GM13976 (cell line): ENCODE measurements around the gene EIF2S3B.
"Not testable (repeated sequence)": the region's sequence is repeated elsewhere in the genome, so short reads cannot be mapped to it uniquely, and the experiment has no call there.

Source experiments
- DNase-seq: peaks from one replicate; pipeline ENCODE4 v3.0.0; 2012; ENCODE audit warnings: low spot score
- CTCF ChIP-seq: IDR thresholded peaks from 2 replicates; pipeline ENCODE4 v1.5.1; 2012; ENCODE audit warnings: borderline replicate concordance, mild to moderate bottlenecking; ENCODE audit not compliant: insufficient read depth; ENCODE audit errors: extremely low read depth, missing control alignments, control extremely low read depth
- in situ Hi-C: fragments of 300-500 bp; cut with MboI; formaldehyde crosslinking; loops from one replicate; pipeline ENCODE4 v1.12.0; 2022; ENCODE audit warnings: low sequenced_read_pairs, mixed read lengths, inconsistent platforms; ENCODE audit not compliant: unreplicated experiment

Gene EIF2S3B

DNA sequence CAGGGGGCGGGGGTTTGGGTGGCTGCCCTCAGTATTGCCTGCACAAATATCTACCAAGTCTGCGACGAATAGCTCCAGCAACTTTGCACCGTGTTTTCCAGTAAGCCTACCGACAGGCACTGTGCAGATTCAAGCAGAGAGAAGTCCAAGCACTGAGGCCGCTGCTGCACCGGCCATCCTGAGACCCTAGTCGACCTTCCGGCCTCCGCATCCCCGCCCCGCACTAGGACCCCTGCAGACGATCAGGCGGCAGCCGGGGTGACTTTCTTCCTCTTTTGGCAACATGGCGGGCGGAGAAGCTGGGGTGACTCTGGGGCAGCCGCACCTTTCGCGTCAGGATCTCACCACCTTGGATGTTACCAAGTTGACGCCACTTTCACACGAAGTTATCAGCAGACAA, at the start of gene EIF2S3B:
EIF2S3B (plus strand) TSS at position 271 of the 400 bp plus-strand sequence; CDS start at position 284, 13 bp downstream.
- TF ChIP-seq CTCF = no peak
- no peak for DNase-seq
- in situ Hi-C loops = no loop called here

DNA sequence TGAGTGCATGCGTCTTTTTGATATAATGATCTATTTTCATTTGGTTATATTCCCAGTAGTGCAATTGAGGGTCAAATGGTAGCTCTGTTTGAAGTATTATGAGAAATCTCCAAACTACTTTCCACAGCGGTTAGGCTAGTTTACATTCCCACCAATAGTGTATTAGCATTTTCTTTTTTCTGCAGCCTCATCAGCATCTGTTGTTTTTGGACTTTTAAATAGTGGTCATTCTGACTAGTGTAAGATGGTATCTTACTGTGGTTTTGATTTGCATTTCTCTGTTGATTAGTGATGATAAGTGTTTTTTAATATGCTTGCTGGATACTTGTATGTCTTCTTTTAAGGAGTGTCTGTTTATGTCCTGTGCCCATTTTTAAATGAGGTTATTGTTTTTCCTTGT, 48.8 kb upstream of the EIF2S3B start:
- no peak for TF ChIP-seq CTCF
- in situ Hi-C loops = no loop called here
- no peak for DNase-seq

- in situ Hi-C loops = no loop called here
- no peak for DNase-seq
- TF ChIP-seq CTCF = no peak
Measured at GRCh38 chr12:10457760-10458159, 47.9 kb upstream of the EIF2S3B start.

GRCh38 chr12:10466311-10466710, 39.4 kb upstream of the EIF2S3B start:
- in situ Hi-C loops = no loop called here
- DNase-seq = no peak
- no peak for TF ChIP-seq CTCF

- in situ Hi-C loops = no loop called here
- TF ChIP-seq CTCF = no peak
- no peak for DNase-seq
Measured at GRCh38 chr12:10469701-10470100, 36.0 kb upstream of the EIF2S3B start.

- in situ Hi-C loops, DNase-seq: not testable (repeated sequence)
Measured at GRCh38 chr12:10472808-10473207, 32.9 kb upstream of the EIF2S3B start.

DNA sequence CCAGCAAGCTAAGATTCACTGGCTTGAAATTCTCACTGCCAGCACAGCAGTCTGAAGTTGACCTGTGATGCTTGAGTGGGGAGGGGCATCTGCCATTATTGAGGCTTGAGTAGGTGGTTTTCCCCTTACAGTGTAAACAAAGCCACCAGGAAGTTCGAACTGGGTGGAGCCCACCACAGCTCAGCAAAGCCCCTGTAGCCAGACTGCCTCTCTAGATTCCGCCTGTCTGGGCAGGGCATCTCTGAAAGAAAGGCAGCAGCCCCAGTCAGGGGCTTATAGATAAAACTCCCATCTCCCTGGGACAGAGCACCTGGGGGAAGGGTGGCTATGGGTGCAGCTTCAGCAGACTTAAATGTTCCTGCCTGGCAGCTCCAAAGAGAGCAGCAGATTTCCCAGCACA, 23.8 kb upstream of the EIF2S3B start:
- in situ Hi-C loops, DNase-seq: not testable (repeated sequence)

DNA sequence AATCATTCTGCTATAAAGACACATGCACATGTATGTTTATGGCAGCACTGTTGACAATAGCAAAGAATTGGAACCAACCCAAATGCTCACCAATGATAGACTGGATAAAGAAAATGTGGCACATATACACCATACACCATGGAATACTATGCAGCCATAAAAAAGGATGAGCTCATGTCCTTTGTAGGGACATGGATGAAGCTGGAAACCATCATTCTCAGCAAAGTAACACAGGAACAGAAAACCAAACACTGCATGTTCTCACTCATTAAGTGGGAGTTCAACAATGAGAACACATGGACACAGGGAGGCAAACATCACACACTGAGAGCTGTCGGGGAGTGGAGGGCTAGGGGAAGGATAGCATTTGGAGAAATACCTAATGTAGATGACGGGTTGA, 18.4 kb upstream of the EIF2S3B start:
- DNase-seq, in situ Hi-C loops: not testable (repeated sequence)
